Type B pancreatic cell (in vitro differentiated cells): ENCODE measurements around the gene NPEPL1. TPM values are rescaled to one million over a fixed set of nuclear protein-coding genes. Genes with fewer than 3 reads are reported as not detected.
A peak's percentile ranks its signal among the peaks of the same experiment; 100 is the strongest.

Experiments used
- DNase-seq: peaks from one replicate; pipeline ENCODE4 v3.0.0; 2021; ENCODE audit warnings: mixed read lengths; ENCODE audit not compliant: unreplicated experiment; ENCODE audit errors: extremely low spot score
- H3K27ac Mint-ChIP-seq: 2 replicates; pipeline ENCODE4 v1.8.0; 2021; ENCODE audit warnings: mild to moderate bottlenecking, mixed read lengths
- H3K27me3 Mint-ChIP-seq: 2 replicates; pipeline ENCODE4 v1.8.0; 2021; ENCODE audit warnings: mixed read lengths
- H3K36me3 Mint-ChIP-seq: 2 replicates; pipeline ENCODE4 v1.8.0; 2021; ENCODE audit warnings: mixed read lengths
- H3K4me1 Mint-ChIP-seq: one replicate; pipeline ENCODE4 v1.8.0; 2021; ENCODE audit warnings: mixed read lengths; ENCODE audit not compliant: unreplicated experiment
- H3K4me3 Mint-ChIP-seq: 2 replicates; pipeline ENCODE4 v1.8.0; 2021; ENCODE audit warnings: mild to moderate bottlenecking, mixed read lengths
- H3K9me3 Mint-ChIP-seq: 2 replicates; pipeline ENCODE4 v1.8.0; 2021; ENCODE audit warnings: mixed read lengths
- total RNA-seq: library from RNA; stranded (reverse); gene quantifications from 2 replicates; pipeline ENCODE4 v1.2.1, GENCODE V29; 2021; ENCODE audit warnings: low replicate concordance
- TF ChIP-seq, protein P1 (sequence below): fragments of 200-600 bp; sonication (generic); conservative IDR thresholded peaks from 2 replicates; pipeline ENCODE4 v1.5.0; 2021; ENCODE audit warnings: antibody characterized with exemption, mild to moderate bottlenecking

Gene NPEPL1
- total RNA-seq, 1 donor from 2014 or later, result 25.0 TPM

DNA sequence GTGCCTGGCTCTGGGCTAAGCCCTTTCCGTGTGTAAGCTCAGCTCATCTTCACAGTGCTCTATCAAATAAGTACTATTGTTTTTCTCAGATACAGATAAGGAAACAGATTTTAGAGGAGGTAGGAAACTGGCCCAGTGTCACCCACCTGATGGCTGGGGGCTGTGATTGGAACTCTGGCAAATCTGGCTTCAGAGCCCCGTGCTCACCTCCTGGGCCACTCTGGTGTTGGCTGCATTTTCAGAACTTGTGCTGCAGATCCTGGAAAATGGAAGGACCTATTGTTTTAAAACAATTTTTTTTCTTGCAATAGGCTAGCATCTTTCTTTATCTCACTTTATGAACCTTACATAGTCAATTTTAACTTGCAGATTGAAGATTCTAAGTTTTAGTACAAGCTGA is 35.8 kb upstream of the NPEPL1 start:
- peaks cover 46% of the 10 kb centered on the region for H3K4me1 Mint-ChIP-seq
- H3K36me3 Mint-ChIP-seq, result no peaks in the 10 kb centered on the region
- H3K4me3 Mint-ChIP-seq, result peak overlapping the region; percentile 46
- no peaks in the 10 kb centered on the region for H3K27me3 Mint-ChIP-seq
- no peak for DNase-seq
- no peaks in the 10 kb centered on the region for H3K9me3 Mint-ChIP-seq
- H3K27ac Mint-ChIP-seq, result no peak overlapping the region
- TF ChIP-seq, protein P1, sequence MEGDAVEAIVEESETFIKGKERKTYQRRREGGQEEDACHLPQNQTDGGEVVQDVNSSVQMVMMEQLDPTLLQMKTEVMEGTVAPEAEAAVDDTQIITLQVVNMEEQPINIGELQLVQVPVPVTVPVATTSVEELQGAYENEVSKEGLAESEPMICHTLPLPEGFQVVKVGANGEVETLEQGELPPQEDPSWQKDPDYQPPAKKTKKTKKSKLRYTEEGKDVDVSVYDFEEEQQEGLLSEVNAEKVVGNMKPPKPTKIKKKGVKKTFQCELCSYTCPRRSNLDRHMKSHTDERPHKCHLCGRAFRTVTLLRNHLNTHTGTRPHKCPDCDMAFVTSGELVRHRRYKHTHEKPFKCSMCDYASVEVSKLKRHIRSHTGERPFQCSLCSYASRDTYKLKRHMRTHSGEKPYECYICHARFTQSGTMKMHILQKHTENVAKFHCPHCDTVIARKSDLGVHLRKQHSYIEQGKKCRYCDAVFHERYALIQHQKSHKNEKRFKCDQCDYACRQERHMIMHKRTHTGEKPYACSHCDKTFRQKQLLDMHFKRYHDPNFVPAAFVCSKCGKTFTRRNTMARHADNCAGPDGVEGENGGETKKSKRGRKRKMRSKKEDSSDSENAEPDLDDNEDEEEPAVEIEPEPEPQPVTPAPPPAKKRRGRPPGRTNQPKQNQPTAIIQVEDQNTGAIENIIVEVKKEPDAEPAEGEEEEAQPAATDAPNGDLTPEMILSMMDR, result no peak

DNA sequence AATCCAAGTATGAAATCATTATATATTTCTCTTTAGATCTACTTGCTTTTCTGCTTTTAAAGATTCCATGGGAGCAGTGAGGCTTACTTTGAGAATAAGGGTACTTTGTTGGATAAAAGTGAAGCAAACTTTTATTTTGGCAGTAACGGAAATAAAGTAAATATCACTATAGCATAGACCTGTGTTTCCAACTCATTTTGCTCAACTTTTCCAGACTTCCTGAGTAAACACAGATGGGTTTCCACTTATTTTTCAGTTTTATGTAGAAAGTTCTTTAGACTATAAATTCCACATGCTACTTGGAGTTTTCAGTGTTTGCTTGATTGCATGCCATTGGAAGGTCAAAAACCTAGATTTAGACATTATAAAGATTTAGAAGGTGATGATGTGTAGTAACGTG is 35.3 kb upstream of the NPEPL1 start:
- no peak overlapping the region for H3K27ac Mint-ChIP-seq
- no peaks in the 10 kb centered on the region for H3K27me3 Mint-ChIP-seq
- DNase-seq, result no peak
- no peaks in the 10 kb centered on the region for H3K36me3 Mint-ChIP-seq
- H3K9me3 Mint-ChIP-seq, result no peaks in the 10 kb centered on the region
- TF ChIP-seq, protein P1, result no peak
- peaks cover 48% of the 10 kb centered on the region for H3K4me1 Mint-ChIP-seq
- peak overlapping the region; percentile 46 for H3K4me3 Mint-ChIP-seq

DNA sequence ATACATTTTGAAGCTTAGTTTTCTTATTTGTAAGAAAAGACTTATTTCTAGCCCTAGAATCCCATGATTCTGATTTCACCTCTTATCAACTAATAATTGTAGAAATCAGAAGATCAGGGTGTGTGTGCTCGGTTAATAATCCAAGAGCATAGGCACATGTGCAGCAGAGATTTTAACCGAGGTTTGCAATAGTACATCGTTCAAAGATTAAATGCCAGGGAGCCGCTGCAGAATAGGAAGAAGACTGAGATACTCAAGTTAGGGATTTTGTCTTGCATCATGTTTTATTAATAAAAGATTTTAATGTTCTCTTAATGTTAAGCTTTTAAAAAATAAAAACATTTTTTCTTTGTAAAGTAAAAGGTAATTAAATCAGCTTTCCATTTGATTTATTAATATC is 34.6 kb upstream of the NPEPL1 start:
- TF ChIP-seq, protein P1, result no peak
- Mint-ChIP-seq H3K9me3 (no peaks in the 10 kb centered on the region), H3K27me3 (no peaks in the 10 kb centered on the region), H3K36me3 (peaks cover 1% of the 10 kb centered on the region), H3K27ac (no peak overlapping the region), H3K4me3 (no peak overlapping the region), H3K4me1 (peaks cover 47% of the 10 kb centered on the region)
- DNase-seq, result no peak

DNA sequence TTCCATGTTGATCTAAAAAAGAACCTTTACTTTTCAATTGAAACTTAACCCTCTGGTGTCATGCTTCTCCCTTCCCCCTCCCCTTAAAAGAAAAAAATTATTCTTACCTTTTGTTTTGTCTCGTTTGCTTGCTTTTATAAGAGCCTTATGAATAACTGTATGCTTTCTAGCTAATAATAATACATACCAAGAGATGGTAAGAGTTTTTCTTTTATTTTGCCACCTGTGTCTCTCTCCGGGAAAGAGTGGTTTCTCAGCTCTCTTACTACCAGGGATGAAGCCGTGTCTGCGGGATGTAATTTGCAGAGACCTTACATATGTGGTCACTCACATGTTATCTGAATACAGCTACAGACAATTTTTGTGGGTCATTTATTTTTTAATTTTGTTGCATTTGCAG is 33.8 kb upstream of the NPEPL1 start:
- Mint-ChIP-seq H3K27me3 (no peaks in the 10 kb centered on the region), H3K4me3 (no peak overlapping the region), H3K27ac (no peak overlapping the region), H3K36me3 (peaks cover 5% of the 10 kb centered on the region), H3K9me3 (no peaks in the 10 kb centered on the region), H3K4me1 (peaks cover 46% of the 10 kb centered on the region)
- TF ChIP-seq, protein P1, result no peak
- DNase-seq, result no peak

DNA sequence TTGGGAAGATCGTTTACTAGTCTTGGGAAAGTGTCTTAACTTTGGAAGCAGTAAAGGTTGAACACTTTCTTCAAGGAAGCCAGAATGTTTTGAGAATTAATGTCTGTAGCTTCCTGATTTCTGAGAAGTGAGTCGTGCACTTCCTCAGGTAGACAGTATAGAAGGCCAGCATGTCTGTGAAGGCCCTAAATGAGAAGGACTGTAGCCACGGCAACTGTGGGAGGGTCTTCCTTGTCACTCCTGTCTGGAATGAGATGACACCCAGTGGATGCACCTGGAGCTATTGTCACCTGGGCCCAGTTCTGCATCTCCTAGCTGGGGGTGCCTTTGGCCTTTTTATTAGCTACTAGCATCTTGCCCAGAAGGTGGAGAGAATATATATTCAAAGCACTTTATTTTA is 32.8 kb upstream of the NPEPL1 start:
- Mint-ChIP-seq H3K27me3 (no peaks in the 10 kb centered on the region), H3K4me1 (peaks cover 48% of the 10 kb centered on the region), H3K36me3 (peaks cover 5% of the 10 kb centered on the region), H3K9me3 (no peaks in the 10 kb centered on the region), H3K27ac (peak overlapping the region; percentile 67), H3K4me3 (no peak overlapping the region)
- TF ChIP-seq, protein P1, result no peak
- no peak for DNase-seq
